ENCODE results near the gene RRAS.

RRAS gene

DNA sequence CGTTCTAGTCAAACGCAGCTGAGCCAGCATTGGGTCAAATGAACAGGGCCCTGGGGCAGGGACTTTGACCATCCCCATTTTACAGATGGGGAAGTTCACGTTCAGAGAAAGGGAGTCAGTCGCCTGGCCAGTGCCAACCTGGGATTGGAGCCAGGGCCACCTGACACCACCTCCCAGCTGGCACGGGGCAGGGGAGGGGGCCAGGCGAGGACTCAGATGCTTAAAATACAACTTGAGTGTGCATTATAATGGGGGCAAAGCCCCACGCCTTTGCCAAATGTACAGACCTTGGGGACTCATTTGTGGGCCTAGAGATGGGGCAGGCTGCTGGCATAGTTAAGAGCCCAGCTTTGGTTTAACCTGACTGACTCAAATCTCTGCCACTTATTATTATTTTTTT, 34.3 kb downstream of the RRAS start:
- no peak overlapping the region for H3K4me3 ChIP-seq (ENCODE audit: control insufficient read depth, low read depth, low read length)
- no peak for DNase-seq (ENCODE audit: low read depth)
- TF ChIP-seq, protein P1, sequence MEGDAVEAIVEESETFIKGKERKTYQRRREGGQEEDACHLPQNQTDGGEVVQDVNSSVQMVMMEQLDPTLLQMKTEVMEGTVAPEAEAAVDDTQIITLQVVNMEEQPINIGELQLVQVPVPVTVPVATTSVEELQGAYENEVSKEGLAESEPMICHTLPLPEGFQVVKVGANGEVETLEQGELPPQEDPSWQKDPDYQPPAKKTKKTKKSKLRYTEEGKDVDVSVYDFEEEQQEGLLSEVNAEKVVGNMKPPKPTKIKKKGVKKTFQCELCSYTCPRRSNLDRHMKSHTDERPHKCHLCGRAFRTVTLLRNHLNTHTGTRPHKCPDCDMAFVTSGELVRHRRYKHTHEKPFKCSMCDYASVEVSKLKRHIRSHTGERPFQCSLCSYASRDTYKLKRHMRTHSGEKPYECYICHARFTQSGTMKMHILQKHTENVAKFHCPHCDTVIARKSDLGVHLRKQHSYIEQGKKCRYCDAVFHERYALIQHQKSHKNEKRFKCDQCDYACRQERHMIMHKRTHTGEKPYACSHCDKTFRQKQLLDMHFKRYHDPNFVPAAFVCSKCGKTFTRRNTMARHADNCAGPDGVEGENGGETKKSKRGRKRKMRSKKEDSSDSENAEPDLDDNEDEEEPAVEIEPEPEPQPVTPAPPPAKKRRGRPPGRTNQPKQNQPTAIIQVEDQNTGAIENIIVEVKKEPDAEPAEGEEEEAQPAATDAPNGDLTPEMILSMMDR (conservative IDR thresholded peaks at IDR 0.05; ENCODE audit: control insufficient read depth, insufficient read depth, low read depth, low read length) = no peak

DNA sequence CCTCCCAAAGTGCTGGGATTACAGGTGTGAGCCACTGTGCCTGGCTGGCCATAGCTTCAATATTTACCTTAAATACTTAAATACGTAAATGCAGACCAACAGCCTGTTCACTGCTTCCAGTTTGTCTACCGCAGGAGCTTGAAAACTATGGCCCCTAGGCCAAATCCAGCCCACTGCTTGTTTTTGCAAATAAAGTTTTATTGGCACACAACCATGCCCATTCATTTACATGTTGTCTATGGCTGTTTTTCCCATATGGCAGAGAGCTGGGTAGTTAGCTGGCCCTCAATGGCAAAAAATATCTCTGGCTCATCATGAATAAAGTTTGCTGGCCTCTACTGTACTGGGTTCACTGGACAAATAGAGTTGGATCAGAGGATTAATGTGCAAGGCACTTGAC, 37.1 kb downstream of the RRAS start:
- no peak for DNase-seq (ENCODE audit: low read depth)
- no peak overlapping the region for H3K4me3 ChIP-seq (ENCODE audit: control insufficient read depth, low read depth, low read length)
- TF ChIP-seq, protein P1 (conservative IDR thresholded peaks at IDR 0.05; ENCODE audit: control insufficient read depth, insufficient read depth, low read depth, low read length) = no peak

DNA sequence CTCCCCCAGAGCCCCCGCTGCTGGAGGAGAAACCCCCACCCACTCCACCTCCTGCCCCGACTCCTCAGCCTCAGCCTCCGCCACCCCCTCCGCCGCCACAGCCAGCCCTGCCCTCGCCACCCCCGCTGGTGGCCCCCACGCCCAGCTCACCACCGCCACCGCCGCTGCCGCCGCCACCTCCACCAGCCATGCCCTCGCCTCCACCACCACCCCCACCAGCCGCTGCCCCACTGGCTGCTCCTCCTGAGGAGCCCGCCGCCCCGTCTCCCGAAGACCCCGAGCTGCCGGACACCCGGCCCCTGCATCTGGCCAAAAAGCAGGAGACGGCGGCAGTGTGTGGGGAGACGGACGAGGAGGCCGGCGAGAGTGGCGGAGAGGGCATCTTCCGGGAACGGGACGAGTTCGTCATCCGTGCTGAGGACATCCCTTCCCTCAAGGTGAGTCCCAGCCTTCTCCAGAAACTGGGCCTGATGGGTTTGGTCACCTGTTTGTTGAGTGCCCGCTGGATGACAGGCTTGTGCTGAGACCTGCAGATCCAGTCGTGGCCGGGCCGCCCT, 38.4 kb downstream of the RRAS start:
- TF ChIP-seq, protein P1 (conservative IDR thresholded peaks at IDR 0.05; ENCODE audit: control insufficient read depth, insufficient read depth, low read depth, low read length) = no peak
- no peak for DNase-seq (ENCODE audit: low read depth)
- no peak overlapping the region for H3K4me3 ChIP-seq (ENCODE audit: control insufficient read depth, low read depth, low read length)

DNA sequence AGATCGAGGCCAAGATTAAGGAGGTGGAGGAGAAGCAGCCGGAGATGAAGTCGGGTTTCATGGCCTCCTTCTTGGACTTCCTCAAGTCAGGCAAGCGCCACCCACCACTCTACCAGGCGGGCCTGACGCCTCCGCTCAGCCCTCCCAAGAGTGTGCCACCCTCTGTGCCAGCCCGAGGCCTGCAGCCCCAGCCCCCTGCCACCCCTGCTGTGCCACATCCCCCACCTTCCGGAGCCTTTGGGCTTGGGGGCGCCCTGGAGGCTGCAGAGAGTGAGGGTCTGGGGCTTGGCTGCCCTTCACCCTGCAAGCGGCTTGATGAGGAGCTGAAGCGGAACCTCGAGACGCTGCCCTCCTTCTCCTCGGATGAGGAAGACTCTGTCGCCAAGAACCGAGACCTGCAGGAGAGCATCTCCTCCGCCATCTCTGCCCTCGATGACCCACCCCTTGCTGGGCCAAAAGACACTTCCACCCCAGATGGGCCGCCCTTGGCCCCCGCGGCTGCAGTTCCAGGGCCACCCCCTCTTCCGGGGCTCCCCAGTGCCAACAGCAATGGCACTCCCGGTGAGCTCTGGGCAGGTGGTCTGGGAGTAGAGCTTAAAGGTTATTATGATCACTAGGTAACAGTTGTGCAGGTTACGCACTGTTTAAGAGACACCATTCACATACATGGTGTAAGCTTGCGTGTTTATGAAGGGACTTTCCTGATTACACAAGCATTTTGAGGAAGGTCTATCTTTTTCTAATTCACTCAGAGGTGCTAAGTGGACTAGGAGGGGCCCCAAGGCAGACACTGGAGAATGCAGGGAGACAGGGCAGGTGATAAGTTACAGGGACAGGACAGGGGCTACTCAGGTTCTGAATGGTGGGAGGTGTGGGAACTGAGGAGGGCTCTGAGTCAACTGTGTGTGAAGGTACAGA, 40.3 kb downstream of the RRAS start:
- no peak overlapping the region for H3K4me3 ChIP-seq (ENCODE audit: control insufficient read depth, low read depth, low read length)
- TF ChIP-seq, protein P1 (conservative IDR thresholded peaks at IDR 0.05; ENCODE audit: control insufficient read depth, insufficient read depth, low read depth, low read length) = no peak
- no peak for DNase-seq (ENCODE audit: low read depth)

DNA sequence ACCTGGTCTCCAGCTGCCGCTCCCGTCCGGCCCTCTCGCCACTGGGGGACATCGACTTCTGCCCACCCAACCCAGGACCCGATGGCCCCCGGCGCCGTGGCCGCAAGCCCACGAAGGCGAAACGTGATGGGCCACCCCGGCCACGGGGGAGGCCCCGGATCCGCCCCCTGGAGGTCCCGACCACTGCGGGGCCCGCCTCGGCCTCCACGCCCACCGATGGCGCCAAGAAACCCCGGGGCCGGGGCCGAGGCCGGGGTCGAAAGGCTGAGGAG, 42.3 kb downstream of the RRAS start:
- H3K4me3 ChIP-seq (ENCODE audit: control insufficient read depth, low read depth, low read length) = no peak overlapping the region
- DNase-seq (ENCODE audit: low read depth) = no peak
- TF ChIP-seq, protein P1 (conservative IDR thresholded peaks at IDR 0.05; ENCODE audit: control insufficient read depth, insufficient read depth, low read depth, low read length) = no peak

DNA sequence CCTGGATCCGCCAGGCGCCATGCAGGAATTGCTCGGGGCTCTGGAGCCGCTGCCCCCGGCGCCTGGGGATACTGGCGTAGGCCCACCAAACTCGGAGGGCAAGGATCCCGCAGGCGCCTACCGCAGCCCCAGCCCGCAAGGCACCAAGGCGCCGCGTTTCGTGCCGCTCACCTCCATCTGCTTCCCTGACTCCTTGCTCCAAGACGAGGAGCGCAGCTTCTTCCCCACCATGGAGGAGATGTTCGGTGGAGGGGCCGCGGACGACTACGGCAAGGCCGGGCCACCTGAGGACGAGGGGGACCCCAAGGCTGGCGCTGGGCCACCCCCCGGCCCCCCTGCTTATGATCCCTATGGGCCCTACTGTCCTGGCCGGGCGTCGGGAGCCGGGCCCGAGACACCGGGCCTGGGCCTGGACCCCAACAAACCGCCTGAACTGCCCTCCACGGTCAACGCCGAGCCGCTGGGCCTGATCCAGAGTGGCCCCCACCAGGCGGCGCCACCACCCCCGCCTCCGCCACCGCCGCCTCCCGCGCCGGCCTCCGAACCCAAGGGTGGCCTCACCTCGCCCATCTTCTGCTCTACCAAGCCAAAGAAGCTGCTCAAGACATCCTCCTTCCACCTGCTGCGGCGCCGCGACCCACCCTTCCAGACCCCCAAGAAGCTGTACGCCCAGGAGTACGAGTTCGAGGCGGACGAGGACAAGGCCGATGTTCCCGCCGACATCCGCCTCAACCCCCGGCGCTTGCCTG, 42.8 kb downstream of the RRAS start:
- no peak overlapping the region for H3K4me3 ChIP-seq (ENCODE audit: control insufficient read depth, low read depth, low read length)
- TF ChIP-seq, protein P1 (conservative IDR thresholded peaks at IDR 0.05; ENCODE audit: control insufficient read depth, insufficient read depth, low read depth, low read length) = no peak
- no peak for DNase-seq (ENCODE audit: low read depth)

Measured in fibroblast of mammary gland (primary cell).